GM12865 (cell line): ENCODE results near the gene ABCA2.

Experiments
- DNase-seq: peaks from one replicate; pipeline ENCODE4 v3.0.0; 2010; ENCODE audit warnings: low read depth
- H3K4me3 ChIP-seq: 2 replicates; pipeline ENCODE4 v1.5.1; 2011; ENCODE audit warnings: mild to moderate bottlenecking, low read depth, low read length, control low read depth
- CTCF ChIP-seq: IDR thresholded peaks from 2 replicates; pipeline ENCODE4 v1.5.1; 2011; ENCODE audit warnings: low read length, control low read depth, low read depth, inconsistent platforms; ENCODE audit not compliant: insufficient read depth; ENCODE audit errors: missing control alignments

The ABCA2 gene

GRCh38 chr9:136994180-136994887, 33.7 kb downstream of the ABCA2 start:
- DNase-seq, result no peak
- TF ChIP-seq CTCF, result no peak
- H3K4me3 ChIP-seq, result no peak overlapping the region

- no peak for TF ChIP-seq CTCF
- no peak for DNase-seq
Measured at GRCh38 chr9:136992819-136993369, 35.1 kb downstream of the ABCA2 start.

GRCh38 chr9:136991993-136992818, 35.8 kb downstream of the ABCA2 start, which contains the start of gene PAXX:
PAXX (plus strand) TSS chr9:136992422; CDS start chr9:136992444, 22 bp downstream.
- peak; percentile 94 for DNase-seq
- peak within 1 kb of the TSS; percentile 55 for H3K4me3 ChIP-seq
- no peak for TF ChIP-seq CTCF

More at GRCh38 chr9:136992819-136993369, 35.1 kb downstream of the ABCA2 start:
- peak overlapping the region; percentile 55 for H3K4me3 ChIP-seq

- DNase-seq, result no peak
- TF ChIP-seq CTCF, result no peak
Measured at GRCh38 chr9:136990242-136990911, 37.7 kb downstream of the ABCA2 start.

GRCh38 chr9:136988872-136989271, 39.2 kb downstream of the ABCA2 start:
- no peak for DNase-seq
- no peak for TF ChIP-seq CTCF

More at GRCh38 chr9:136990242-136990911, 37.7 kb downstream of the ABCA2 start:
- H3K4me3 ChIP-seq, result no peak overlapping the region

GRCh38 chr9:136985853-136986252, 42.2 kb downstream of the ABCA2 start:
- H3K4me3 ChIP-seq, result no peak overlapping the region
- DNase-seq, result no peak

More at GRCh38 chr9:136988872-136989271, 39.2 kb downstream of the ABCA2 start:
- H3K4me3 ChIP-seq, result no peak overlapping the region

More at GRCh38 chr9:136985853-136986252, 42.2 kb downstream of the ABCA2 start:
- TF ChIP-seq CTCF, result no peak
